NCI-H748 (cell line): ENCODE results near the gene PLXDC2.

Experiments
- DNase-seq: peaks from one replicate; lab custom pipeline; 2025; ENCODE audit not compliant: unreplicated experiment; lab: John Stamatoyannopoulos, UW

PLXDC2 gene

DNA sequence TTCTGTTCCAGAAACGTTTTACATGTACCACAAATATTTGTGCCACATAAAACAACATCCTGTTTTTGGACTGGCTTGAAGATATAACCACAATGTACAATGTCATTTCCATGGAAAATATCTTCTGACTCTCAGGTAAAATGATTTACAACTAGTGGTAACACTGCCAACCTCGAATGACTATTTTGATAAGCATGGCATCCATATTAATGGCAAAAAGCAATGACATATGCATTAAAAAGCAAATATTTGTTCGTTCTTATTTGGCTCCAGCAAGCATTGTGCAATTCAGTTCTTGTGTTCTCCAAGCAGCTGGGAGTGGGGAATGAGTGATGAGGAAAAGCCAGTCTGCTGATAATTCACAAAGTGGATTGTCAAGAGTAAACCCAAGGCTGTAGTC lies 289.0 kb downstream of the PLXDC2 start:
- no peak for DNase-seq

DNA sequence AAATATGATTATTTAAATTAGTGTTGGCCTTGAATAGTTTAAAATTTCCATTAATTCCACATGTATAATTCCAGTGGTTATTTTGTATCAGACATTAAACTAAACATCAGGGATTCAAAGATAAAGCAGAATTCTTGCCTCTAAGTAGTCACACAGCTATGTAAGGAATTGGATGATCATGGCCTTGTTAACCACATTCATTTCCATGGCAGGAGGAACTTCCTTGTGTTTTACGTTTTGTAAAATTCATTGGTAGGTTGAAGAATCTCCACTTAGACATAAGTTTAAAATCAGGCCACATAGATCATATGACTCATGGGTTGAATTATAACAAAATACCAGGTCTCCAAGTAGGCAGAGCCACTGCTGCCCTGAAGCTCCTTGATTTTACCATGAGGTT lies 289.7 kb downstream of the PLXDC2 start:
- no peak for DNase-seq

DNA sequence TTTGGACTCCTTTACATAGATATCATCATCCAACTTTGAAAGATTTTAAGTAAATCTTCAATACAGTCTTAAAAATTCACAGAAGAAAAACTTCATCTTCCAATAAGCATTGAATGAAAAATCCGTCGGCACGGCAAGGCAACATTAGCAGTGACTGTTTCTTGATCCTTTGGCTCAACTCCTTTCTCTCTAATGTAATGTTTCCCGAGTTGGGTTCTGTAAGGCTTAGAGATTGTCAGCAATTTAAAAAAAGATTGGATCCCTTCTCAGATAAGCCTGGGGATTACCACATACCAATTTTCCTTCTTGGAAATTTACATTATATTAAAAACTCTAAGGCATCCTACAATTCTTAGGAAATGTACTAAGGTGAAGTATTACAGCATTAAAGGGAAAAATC lies 291.8 kb downstream of the PLXDC2 start:
- DNase-seq = no peak

DNA sequence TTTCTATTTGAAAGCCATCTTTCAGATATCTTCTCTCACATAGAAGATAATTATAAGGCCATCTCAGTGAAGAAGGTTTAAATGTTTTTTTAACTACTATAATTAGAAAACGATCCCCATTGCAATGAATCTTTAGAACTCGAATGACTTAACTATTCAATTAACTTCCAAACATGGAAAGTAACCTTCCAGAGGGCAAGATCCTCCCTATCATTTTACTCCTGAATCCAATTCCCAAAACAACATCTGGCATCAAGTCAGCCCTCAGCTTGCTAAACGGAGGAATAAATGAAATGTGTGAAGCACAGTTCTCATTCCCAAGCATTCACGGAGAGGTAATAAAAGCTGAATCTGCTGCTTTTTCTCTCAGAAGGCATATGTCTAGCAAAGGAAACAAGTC lies 293.4 kb downstream of the PLXDC2 start:
- no peak for DNase-seq

DNA sequence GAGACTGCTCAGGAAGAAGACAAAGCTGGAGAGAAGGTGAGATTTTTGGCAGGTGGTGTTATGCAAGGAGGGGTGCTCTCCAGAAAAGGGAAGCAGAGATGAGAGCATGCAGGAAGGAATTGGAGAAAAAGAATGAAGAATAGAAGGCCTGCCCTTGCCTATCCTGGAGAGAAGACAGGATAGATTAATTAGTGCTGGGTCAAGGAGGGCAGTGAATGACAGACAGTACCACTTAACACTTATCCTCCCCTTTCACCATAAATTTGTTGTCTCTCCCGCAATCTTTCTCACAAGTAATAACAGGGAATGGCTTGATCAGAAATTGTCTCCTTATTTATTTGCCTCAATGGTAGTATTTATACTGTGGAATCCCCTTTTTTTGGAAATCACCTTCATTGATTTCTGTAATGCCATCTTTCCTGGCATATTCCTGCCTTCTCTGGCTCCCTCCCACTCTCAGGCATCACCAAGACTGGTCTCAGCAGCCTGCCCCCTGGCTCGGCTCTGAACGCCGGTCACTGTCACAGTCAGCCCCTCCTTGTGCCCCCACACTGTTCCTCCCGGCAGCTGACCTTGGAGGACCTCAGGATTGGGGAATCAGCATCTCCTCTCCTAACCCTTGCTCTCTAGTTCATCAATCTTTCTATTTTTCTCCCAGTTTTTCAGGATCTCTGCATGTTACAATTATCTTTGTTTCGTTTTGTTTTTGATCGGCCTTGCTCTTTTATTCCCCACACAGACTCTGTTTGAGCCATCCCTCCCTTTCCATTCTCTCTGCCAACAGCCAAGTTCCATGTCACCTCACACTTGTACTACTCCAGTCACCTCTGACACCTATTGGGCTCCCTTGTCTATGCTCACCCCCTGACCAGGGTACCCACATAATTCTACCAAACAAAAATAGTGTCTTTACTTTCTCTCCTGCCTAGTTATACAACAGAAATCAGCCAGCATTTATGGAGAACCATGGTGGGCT lies 294.2 kb downstream of the PLXDC2 start:
- no peak for DNase-seq

DNA sequence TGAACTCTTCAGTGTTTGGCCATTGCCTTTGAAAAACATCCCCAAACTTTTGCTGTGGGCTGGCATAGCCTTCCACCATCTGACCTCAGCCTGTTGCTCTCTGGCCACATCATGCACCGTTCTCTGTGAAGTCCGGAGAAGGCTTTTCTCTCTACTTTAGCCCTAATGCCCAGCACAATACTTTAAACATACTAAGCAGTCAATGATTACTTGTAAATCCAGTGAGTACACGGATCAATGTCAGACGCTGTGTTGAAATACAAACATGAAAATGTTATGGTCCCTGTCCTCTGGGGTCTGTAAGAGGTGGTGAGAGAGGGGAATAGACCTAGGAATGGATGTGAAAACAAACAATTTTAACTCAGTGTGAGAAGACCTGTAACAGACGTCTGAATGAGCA lies 297.9 kb downstream of the PLXDC2 start:
- no peak for DNase-seq

DNA sequence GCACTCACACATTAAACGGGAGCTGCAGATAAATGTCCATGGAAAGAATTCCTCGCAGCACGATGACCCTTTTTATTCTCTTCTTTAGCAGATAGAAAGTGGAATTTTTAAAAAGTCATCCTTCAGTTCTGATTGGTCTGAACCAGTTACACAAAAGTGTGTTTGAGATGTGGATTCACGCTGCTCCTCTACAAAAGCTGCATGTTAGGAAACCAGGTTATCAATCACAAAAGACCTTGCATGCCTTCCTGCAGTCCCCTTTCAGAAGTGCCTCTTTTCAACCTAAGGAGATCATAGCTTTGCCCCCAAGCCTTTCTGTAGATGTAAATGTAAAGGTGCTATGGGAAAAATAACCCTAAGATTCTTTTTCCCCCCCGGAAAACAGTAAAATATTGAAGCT lies 299.7 kb downstream of the PLXDC2 start:
- DNase-seq = no peak

DNA sequence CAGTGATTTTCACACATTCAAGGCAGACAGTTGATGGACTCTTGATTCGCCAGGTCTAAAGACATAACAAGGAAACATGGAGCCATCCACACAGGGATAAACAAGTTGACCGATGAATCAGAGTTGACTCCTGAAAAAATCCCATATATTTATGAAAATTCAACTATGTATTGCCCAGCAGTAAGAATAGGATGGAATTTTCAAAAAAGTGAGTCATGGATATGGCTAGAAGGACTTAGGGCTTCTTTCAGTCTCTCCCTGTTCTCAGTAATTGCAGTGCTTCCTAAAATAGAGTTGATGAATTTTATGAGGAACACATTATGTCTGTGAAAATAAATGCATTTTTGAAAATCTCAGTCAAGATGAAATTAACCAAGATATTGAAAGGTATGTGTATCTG lies 301.2 kb downstream of the PLXDC2 start:
- DNase-seq = no peak

DNA sequence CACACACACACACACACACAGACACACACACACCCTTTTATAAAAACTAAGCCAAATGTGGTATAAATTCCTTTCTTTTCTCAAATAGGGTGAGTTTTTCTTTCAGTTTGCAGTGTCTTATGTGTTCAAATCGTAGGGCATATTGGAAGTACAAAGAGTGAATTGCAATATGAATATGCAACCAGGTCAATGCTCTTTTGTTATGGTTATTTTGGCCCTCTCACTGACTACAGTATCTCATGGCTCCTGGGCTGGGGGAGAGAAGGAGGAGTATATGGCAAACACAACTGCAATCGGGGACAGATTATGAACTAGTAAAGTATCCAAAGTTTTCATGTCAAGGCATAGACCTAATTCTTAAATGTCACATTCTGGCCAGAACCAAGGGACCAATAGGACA lies 301.9 kb downstream of the PLXDC2 start:
- DNase-seq = no peak

DNA sequence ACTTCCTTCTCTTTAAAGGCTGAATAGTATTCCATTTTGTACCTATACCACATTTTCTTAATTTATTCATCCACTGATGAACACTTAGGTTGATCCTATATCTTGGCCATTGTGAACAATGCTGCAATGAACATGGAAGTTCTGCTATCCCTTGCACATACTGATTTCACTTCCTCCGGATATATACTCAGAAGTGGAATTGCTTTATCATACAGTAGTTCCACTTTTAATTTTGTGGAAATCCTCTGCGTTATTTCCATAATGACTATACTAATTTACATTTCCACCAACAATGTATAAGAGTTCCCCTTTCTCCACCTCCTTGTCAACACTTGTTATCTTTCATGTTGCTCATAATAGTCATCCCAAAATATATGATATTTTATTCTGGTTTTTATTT lies 312.6 kb downstream of the PLXDC2 start:
- no peak for DNase-seq

DNA sequence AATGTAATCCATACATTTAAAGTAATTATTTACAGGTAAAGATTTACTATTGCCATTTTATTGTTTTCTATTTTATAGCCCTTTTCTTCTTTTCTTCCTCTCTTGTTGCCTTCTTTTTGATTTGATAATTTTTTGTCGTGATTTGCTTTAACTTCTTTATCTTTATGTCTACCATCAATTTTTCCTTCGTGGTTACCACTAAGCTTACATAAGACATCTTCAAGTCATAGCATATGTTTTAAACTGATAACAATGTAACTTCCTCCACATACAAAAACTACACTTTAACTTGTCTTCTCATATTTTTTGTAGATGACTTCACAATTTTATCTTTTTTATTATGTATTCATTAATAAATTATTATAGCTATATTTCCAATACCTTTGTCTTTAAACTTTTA lies 316.6 kb downstream of the PLXDC2 start:
- no peak for DNase-seq

DNA sequence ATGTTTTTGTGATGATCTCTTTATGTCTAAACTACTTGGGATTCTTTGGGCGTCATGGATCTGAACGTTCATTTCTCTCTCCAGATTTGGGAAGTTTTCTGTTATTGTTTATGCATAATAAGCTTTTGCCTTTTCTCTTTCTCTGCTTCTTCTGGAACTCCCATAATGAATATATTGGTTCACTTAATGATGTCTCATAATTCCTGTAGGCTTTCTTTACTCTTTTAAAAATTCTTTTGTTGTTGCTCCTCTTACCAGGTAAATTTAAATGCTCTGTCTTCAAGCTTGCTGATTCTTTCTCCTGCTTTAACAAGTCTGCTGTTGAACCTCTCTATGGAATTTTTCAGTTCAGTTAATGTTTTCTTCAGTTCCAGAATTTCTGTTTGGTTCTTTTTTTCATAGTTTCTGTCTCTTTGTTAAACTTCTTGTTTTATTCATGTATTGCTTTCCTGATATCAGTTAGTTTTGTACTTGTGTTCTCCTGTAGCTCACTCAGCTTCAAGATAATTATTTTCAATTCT lies 317.5 kb downstream of the PLXDC2 start:
- no peak for DNase-seq

DNA sequence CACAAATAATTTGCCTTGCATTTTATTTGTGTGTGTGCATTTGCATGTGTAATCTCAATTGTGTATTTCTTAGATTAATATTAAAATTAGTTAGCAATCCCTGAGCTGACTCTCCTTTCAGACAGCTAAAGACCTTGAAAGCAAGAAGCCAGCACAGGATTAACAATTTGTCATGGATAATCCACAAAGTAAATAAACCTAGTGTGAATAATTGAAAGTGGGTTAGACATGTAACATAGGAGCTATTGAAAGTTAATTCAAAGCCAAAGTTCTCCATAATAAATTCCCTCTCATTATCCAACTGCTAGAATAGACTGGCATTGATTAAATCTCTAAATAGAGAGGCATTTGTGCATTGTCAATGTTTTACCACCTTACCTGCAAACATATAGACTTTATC lies 326.1 kb downstream of the PLXDC2 start:
- peak; percentile 0 for DNase-seq

DNA sequence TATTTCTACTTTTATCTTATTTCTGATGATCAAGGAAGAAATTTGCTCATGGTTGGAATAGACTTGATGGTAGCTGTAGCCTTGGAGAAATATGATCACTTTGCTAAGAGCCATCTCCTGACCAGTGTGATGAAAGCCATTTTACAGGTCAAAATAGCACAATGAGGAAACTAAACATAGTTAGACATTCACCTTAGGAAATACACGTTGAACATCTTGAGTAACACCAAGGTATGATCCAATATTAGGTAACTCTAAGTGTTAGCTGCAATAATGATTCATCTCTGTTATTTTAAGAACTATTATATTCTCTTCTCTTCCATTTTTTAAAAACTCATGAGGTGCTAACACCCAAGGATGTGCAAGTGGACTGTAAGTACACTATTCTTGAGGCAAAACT lies 328.0 kb downstream of the PLXDC2 start:
- no peak for DNase-seq

DNA sequence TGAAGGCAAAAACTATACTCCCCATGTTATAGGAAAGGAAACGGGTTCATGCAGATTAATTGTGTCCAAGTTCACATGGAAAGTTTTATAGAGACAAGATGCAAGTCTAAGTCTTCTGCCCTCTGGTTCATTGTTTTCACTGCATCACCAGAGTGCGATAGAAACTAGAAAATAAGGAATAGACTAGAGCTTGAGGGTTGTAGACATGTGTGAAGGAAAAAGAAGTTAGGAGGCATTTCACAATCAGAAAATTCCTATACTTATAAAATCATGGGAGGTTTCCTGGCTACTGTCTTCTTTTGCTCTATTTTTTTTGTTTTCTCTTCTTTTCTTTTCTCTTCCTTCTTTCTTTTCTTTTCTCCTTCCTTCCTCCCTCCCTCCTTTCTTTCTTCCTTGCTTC lies 329.8 kb downstream of the PLXDC2 start:
- no peak for DNase-seq

DNA sequence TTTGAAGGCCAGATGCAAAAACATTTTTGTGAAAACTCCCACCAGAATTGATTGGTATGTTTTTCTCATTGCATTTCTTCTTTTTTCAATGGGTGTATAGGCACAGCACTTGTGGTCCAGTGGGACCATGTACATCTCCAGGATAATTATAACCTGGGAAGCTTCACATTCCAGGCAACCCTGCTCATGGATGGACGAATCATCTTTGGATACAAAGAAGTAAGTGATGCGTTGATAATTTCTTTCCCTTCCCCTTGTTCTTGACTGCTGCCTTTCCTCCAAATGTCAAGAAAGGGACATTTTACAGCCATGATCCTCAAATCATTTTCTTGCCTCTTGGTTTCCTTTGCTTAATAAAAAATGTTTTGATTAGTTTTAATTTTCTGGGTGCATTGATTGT lies 331.5 kb downstream of the PLXDC2 start:
- no peak for DNase-seq

DNA sequence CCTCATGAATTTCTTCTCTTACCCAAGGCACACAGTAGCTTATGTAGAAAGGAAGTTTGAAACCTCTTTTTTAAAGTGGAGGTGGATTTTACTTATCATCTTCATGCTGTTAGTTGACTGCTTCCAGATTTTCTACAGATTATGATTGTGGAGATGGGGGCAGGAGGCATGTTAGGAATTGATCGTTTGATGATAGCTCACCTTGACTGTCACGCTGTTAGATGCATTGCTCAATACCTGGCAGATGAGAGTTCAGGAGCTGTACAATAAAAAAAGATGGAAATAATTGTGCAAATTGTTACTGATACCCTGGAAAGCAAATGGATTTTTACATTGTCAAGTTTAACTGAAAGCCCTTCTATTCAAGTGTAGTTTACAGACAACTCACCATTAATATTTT lies 340.3 kb downstream of the PLXDC2 start:
- DNase-seq = no peak

DNA sequence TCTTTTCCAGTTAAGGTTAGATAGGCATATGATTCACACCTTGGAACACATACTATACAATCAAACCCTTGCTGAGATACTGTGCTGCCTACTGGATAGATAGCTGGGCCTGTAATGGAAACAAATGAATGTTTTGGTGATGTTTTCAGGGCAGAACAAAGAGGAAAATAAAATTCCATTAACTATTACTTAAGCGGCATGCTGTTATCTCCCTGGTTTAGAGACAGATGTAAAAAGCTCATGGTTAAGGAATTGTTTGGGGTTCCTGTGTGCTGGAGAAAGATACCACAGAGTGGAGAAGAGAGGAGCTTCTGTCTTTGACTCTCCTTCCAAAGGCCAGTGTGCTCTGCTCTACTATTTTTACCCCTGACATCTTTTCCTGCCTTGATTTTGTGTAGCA lies 341.1 kb downstream of the PLXDC2 start:
- DNase-seq = no peak

DNA sequence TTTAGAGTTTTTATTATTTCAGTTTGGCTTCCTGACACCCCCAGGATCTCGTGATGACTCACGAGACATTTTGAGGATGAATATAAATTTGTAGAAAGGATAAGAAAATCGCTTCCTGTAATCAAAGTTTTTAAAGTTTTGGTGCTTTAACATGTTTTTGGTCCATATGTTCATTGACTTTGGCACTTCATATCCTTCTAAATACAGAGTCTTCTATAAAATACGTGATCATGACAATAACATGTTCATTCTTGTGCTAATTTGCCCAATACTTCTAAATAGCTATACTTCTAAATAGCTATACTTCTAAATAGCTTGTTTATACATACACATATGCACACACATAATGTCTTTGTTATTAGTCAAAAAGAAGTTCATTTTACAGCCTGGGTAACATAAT lies 341.9 kb downstream of the PLXDC2 start:
- no peak for DNase-seq

DNA sequence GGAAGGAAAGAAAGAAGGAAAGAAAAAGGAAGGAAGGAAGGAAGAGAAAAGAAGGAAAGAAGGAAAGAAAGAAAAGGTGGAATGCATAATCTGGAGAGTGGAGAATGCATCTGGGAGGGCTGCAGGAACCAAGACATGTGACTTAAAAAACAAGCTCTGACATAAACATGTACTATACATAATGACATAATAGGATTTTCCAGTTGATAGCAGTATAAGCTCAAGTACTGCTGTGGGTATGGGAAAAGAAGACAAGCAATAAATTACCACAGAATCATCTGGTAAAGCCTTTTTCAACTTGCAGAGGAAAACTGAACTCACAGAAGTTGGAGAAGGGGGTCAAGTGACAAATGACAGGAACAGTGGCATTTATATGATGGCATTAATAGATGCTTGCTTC lies 345.9 kb downstream of the PLXDC2 start:
- DNase-seq = no peak

DNA sequence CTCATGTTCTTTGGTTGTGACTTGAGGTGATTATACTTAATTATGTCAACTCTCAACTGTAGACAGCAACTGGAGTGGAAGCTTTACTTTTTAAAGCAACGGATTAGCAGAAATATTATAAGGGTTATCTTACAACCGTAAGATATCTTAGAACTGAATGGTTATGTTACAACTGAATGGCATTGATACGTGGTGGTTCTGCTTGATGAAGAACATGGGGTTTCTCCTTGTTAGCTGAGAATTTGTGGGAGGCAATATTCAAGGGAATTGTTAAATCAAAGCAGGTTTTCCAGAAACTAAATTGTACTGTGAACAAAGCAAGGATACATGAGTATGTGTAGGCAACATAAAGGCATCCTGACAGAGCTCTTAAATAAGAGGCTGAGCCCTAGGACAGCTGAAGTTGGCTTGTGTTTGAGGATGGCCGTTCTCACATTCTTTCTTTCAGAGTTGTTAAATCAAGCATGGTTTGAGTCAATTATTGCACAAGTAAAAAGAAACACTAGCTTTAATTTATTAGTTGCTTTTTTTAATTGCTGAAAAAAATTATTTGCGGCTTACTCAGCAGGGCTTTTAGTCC lies 350.0 kb downstream of the PLXDC2 start:
- no peak for DNase-seq

DNA sequence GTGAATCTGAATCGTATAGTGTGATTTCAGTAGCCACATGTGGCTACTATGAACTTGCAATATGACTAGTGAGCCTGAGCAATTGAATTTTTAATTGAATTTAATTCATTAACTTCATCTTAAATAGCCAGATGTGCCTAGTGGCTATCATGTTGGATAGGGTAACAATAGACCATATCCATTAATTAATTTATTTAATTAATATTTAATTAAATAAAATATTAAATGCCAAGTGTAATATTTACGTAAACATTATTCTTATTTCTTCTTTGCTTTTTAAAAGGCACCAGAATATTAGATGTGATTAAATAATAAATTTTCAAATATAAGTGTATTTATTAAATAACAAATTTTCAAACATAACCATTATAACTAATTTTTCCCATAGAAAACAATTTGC lies 354.4 kb downstream of the PLXDC2 start:
- DNase-seq = no peak
